CD4-positive, alpha-beta T cell (primary cell): ENCODE measurements around the gene SAG. TPM values are rescaled to one million over a fixed set of nuclear protein-coding genes. Genes with fewer than 3 reads are reported as not detected.

Source experiments
- ATAC-seq: fragments of 200-7000 bp; cut with Tn5 transposase; one replicate; pipeline ENCODE4 v1.10.0; 2022; ENCODE audit warnings: mild to moderate bottlenecking; ENCODE audit not compliant: poor library complexity
- CTCF ChIA-PET: fragments of 350-600 bp; sonication (Branson Sonifier 250); formaldehyde crosslinking; loops from one replicate; lab custom pipeline; 2021; ENCODE audit warnings: antibody characterized with exemption, inconsistent platforms; lab: Charles Lee
- POLR2A ChIA-PET: fragments of 350-600 bp; sonication (Branson Sonifier 250); formaldehyde crosslinking; loops from one replicate; lab custom pipeline; 2021; ENCODE audit warnings: antibody characterized with exemption, inconsistent platforms; lab: Charles Lee
- DNase-seq, 14 experiments: peaks; one replicate each; pipeline ENCODE4 v3.0.0-alpha.2; 2013 to 2020; ENCODE audit warnings: mixed read lengths in 2 of 14
- H3K27ac ChIP-seq, 2 donors: one replicate each; pipeline versions ENCODE4 v1.5.1 to v1.7.0; 2013; ENCODE audit warnings: low read length in 2 of 2, low read depth in 1 of 2, mild to moderate bottlenecking in 1 of 2
- H3K27me3 ChIP-seq, 2 experiments: 1 replicate in 1 of 2; 2 replicates in 1 of 2; pipeline versions ENCODE4 v1.6.1 to v1.7.0; 2013; ENCODE audit warnings: low read length in 2 of 2, control low read depth in 1 of 2, mild to moderate bottlenecking in 1 of 2, moderate library complexity in 1 of 2; ENCODE audit not compliant: insufficient read depth in 2 of 2, control insufficient read depth in 1 of 2
- H3K36me3 ChIP-seq: one replicate; pipeline ENCODE4 v1.6.1; 2013; ENCODE audit warnings: low read length, control low read depth; ENCODE audit not compliant: insufficient read depth
- H3K4me1 ChIP-seq: one replicate; pipeline ENCODE4 v1.6.1; 2013; ENCODE audit warnings: low read length, control low read depth; ENCODE audit not compliant: insufficient read depth
- H3K4me3 ChIP-seq: one replicate; pipeline ENCODE4 v1.5.1; 2013; ENCODE audit warnings: mild to moderate bottlenecking, low read length, moderate library complexity
- H3K9me3 ChIP-seq, 2 experiments: 1 replicate in 1 of 2; 2 replicates in 1 of 2; pipeline versions ENCODE4 v1.6.1 to v1.7.0; 2013; ENCODE audit warnings: low read length in 2 of 2, mild to moderate bottlenecking in 2 of 2, control low read depth in 1 of 2, moderate library complexity in 1 of 2; ENCODE audit not compliant: control insufficient read depth in 1 of 2, insufficient read depth in 1 of 2
- H3K27ac Mint-ChIP-seq: one replicate; pipeline ENCODE4 v1.8.0; 2020; ENCODE audit warnings: mixed read lengths
- H3K27me3 Mint-ChIP-seq: one replicate; pipeline ENCODE4 v1.8.0; 2021; ENCODE audit warnings: mixed read lengths
- H3K36me3 Mint-ChIP-seq: one replicate; pipeline ENCODE4 v1.8.0; 2021; ENCODE audit warnings: low read depth, mixed read lengths
- H3K4me1 Mint-ChIP-seq: one replicate; pipeline ENCODE4 v1.8.0; 2021; ENCODE audit warnings: low read depth, mixed read lengths
- H3K4me3 Mint-ChIP-seq: one replicate; pipeline ENCODE4 v1.8.0; 2020; ENCODE audit warnings: mild to moderate bottlenecking, mixed read lengths
- H3K9me3 Mint-ChIP-seq: one replicate; pipeline ENCODE4 v1.8.0; 2020; ENCODE audit warnings: mixed read lengths
- CTCF ChIP-seq: fragments of 200-600 bp; IDR thresholded peaks from one replicate; pipeline ENCODE4 v1.8.0; 2022; ENCODE audit warnings: antibody characterized with exemption, mild to moderate bottlenecking
- intact Hi-C, 2 experiments: fragments of 100-400 bp; cut with DNase I in 1 of 2; cut with micrococcal nuclease in 1 of 2; formaldehyde crosslinking; loops; one replicate each; pipeline versions ENCODE4 v1.15.1 to v1.9.0; 2023 to 2025; cut with DNase I, micrococcal nuclease
- total RNA-seq, 174 experiments: library from RNA in 2 of 174; stranded (reverse) in 2 of 174; gene quantifications; one replicate each; pipeline ENCODE4 v1.2.3 and lab custom pipeline; 2021 to 2026

Gene SAG
- total RNA-seq, 2 experiments from 2014 or later: 0.03 to 0.22 TPM

- H3K36me3 ChIP-seq: no peaks in the 10 kb centered on the region
- H3K27ac Mint-ChIP-seq: peak overlapping the region; percentile 75
- ATAC-seq: no peak
- peak overlapping the region; percentile 62 for H3K4me3 ChIP-seq
- H3K4me1 ChIP-seq: peaks cover 52% of the 10 kb centered on the region
- no peaks in the 10 kb centered on the region for H3K27me3 ChIP-seq
- peaks cover 74% of the 10 kb centered on the region for H3K4me1 Mint-ChIP-seq
- ChIA-PET CTCF (interaction anchor here (1.0 to 1.5 kb wide), 6 partner anchors 22 to 92 kb away, joined by 3 to 6 read pairs (median 4); no protein-coding TSS in a partner anchor), POLR2A (interaction anchor here (0.9 to 4.5 kb wide), 6 partner anchors 20 to 85 kb away, joined by 4 to 25 read pairs (median 6); no protein-coding TSS in a partner anchor)
- peak overlapping the region in 1 of 2 donors; percentile 40 for H3K27ac ChIP-seq
- DNase-seq: no peak
- no peaks in the 10 kb centered on the region for H3K27me3 Mint-ChIP-seq
- TF ChIP-seq CTCF: no peak
- H3K9me3 ChIP-seq: no peaks in the 10 kb centered on the region
- H3K36me3 Mint-ChIP-seq: peaks cover 25% of the 10 kb centered on the region
- intact Hi-C loops: loop anchor here in 1 of 2 experiments (1.0 to 10.0 kb wide), 4 partner anchors 19 to 1038 kb away; no protein-coding TSS in a partner anchor
- H3K9me3 Mint-ChIP-seq: no peaks in the 10 kb centered on the region
- H3K4me3 Mint-ChIP-seq: peak overlapping the region; percentile 95
These were observed 45.6 kb downstream of the SAG start for GRCh38 chr2:233353101-233353768.

DNA sequence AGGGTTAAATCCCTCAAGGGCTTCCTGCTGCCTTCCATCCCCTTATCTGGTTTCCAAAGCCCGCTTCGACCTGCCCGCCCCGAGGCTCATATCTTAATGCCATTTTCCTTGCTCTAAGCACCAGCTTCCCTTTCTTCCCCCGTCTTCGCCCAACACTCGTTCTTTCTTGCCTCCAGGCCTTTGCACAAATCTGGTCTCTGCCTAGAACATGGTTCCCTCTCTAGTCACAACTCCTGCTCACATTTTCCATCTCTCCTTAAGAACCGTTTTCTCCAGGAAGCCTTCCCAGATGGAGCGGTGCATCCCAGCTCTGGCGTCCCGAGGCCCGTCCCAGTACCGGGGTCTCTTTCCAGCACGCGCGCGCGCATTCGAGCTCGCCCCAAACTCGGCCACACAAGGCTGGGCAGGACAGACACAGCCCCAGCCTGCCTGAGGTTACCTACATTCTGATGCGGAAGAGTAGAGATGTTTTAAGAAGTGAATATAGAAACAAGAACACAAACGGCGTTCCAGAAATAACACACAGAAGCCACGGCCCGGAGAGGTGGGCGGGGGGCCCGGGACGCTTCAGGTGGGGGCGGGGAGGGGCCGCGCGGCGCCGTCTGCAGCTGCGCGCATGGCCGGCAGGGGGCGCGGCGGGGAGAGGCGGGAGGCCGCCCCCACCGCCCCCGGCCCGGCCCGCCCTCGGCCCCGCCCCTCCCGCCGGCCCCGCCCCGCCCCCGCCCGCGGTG, 46.3 kb downstream of the SAG start, which contains the start of gene DGKD:
TSS of gene DGKD (plus strand) at position 726 of the 731 bp plus-strand sequence. CDS start 25 bp downstream, outside the sequence.
- Mint-ChIP-seq H3K36me3 (peaks cover 31% of the 10 kb centered on the region), H3K9me3 (no peaks in the 10 kb centered on the region), H3K4me1 (peaks cover 74% of the 10 kb centered on the region), H3K27me3 (no peaks in the 10 kb centered on the region), H3K4me3 (peak within 1 kb of the TSS; percentile 95), H3K27ac (peak within 1 kb of the TSS; percentile 76)
- POLR2A ChIA-PET: interaction anchor here (0.9 to 4.5 kb wide), 6 partner anchors 20 to 86 kb away, joined by 4 to 25 read pairs (median 6); no protein-coding TSS in a partner anchor
- Histone ChIP-seq H3K27me3 (no peaks in the 10 kb centered on the region), H3K4me3 (peak within 1 kb of the TSS; percentile 88), H3K36me3 (no peaks in the 10 kb centered on the region), H3K4me1 (peaks cover 48% of the 10 kb centered on the region), H3K9me3 (no peaks in the 10 kb centered on the region), H3K27ac (peak within 1 kb of the TSS in 1 of 2 donors; percentile 40)
- TF ChIP-seq CTCF: no peak
- ATAC-seq: peak; percentile 88
- CTCF ChIA-PET: interaction anchor here (0.5 to 1.5 kb wide), 8 partner anchors 18 to 91 kb away, joined by 3 to 6 read pairs (median 4); no protein-coding TSS in a partner anchor
- intact Hi-C loops: loop anchor here (1.0 to 10.0 kb wide), 6 partner anchors 20 to 1039 kb away; no protein-coding TSS in a partner anchor
- DNase-seq: peak; percentile 44 to 91 (median 74)

DNA sequence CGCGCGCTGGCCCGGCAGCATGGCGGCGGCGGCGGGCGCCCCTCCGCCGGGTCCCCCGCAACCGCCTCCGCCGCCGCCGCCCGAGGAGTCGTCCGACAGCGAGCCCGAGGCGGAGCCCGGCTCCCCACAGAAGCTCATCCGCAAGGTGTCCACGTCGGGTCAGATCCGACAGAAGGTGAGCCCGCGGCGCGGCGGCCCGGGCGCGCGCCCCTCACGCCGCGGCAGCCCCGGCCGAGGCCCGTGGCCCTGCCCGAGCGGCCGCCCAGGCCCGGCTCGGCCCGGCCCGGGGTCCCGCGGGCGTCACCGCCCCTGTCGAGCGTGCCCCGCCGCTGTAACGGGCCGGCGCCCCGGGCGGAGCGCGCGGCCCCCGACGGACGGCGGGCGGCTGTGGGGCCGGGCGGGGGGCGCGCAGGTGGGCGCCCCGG, 46.9 kb downstream of the SAG start:
- peaks cover 74% of the 10 kb centered on the region for H3K4me1 Mint-ChIP-seq
- ATAC-seq (peak; percentile 9), DNase-seq (no peak)
- POLR2A ChIA-PET: interaction anchor here (0.6 to 4.5 kb wide), 6 partner anchors 21 to 86 kb away, joined by 3 to 25 read pairs (median 6); no protein-coding TSS in a partner anchor
- Histone ChIP-seq H3K4me1 (peaks cover 42% of the 10 kb centered on the region), H3K4me3 (peak overlapping the region; percentile 88), H3K27me3 (no peaks in the 10 kb centered on the region), H3K9me3 (no peaks in the 10 kb centered on the region), H3K27ac (no peak overlapping the region), H3K36me3 (no peaks in the 10 kb centered on the region)
- H3K27ac Mint-ChIP-seq: peak overlapping the region; percentile 75
- CTCF ChIA-PET: interaction anchor here (0.6 to 1.5 kb wide), 6 partner anchors 11 to 89 kb away, joined by 3 to 6 read pairs (median 6); no protein-coding TSS in a partner anchor
- H3K27me3 Mint-ChIP-seq: no peaks in the 10 kb centered on the region
- intact Hi-C loops: loop anchor here (1.0 to 10.0 kb wide), 5 partner anchors 62 to 1040 kb away; no protein-coding TSS in a partner anchor
- no peaks in the 10 kb centered on the region for H3K9me3 Mint-ChIP-seq
- TF ChIP-seq CTCF: no peak
- peaks cover 32% of the 10 kb centered on the region for H3K36me3 Mint-ChIP-seq
- no peak overlapping the region for H3K4me3 Mint-ChIP-seq
